ENCODE results near the gene C18orf63. TPM values are rescaled to one million over a fixed set of nuclear protein-coding genes. Genes with fewer than 3 reads are reported as not detected.

The C18orf63 gene
- total and polyA plus RNA-seq, 2 of the 4 experiments (the other 2 are of a cell fraction): not detected

- H2BK120ac ChIP-seq (ENCODE audit: low read depth, low read length): peak overlapping the region; percentile 42; the same call in 1 of the 2 replicates
- H3K23ac ChIP-seq (ENCODE audit: low read depth, low read length): no peak overlapping the region
- TF ChIP-seq RAD21 (IDR thresholded peaks at IDR 0.05; ENCODE audit: low read length) (no peak), BHLHE40 (IDR thresholded peaks at IDR 0.05; ENCODE audit: low read depth, low read length) (peak; percentile 66; the same call in 1 of the 2 replicates), CEBPB (IDR thresholded peaks at IDR 0.05; ENCODE audit: low read depth, low read length) (peak; percentile 87)
- H3K4me3 ChIP-seq (ENCODE audit: insufficient read depth, low read depth, low read length): no peak overlapping the region
- peak overlapping the region; percentile 54; the same call in 1 of the 2 replicates for H2BK20ac ChIP-seq (ENCODE audit: low read depth, low read length)
- peak overlapping the region; percentile 53 for H3K18ac ChIP-seq (ENCODE audit: low read depth, low read length)
- no peaks in the 10 kb centered on the region for H4K20me1 ChIP-seq (ENCODE audit: insufficient read depth, low read length)
- ChIA-PET CTCF (no interaction called here), POLR2A (ENCODE audit: unreplicated experiment) (no interaction called here)
- H2AK5ac ChIP-seq (ENCODE audit: low read depth, low read length): 0 out of 2 replicates have a peak overlapping the region, but pooled peaks have one; percentile 35
- H3K4me1 ChIP-seq (ENCODE audit: control insufficient read depth, insufficient read depth, low read length): peaks cover 5% of the 10 kb centered on the region
- peak; percentile 84 for DNase-seq
- H3K79me1 ChIP-seq (ENCODE audit: low read depth in 1 of 2, low read length in 2 of 2): no peaks in the 10 kb centered on the region
- peak overlapping the region; percentile 81 for H2BK5ac ChIP-seq (ENCODE audit: low read depth, low read length, poor library complexity, severe bottlenecking)
- dilution Hi-C loops (cut with HindIII; ENCODE audit: low sequenced_read_pairs, unreplicated experiment): no loop called here
- no peak overlapping the region for H2BK15ac ChIP-seq (ENCODE audit: low read depth, low read length)
- H3K27ac ChIP-seq (ENCODE audit: insufficient read depth, low read length): peak overlapping the region; percentile 78
- peak overlapping the region; percentile 59; the same call in 1 of the 2 replicates for H3K4ac ChIP-seq (ENCODE audit: low read depth, low read length)
- no TSS peak for BruUV-seq (replicated peaks)
- peak overlapping the region; percentile 2; the same call in 1 of the 2 replicates for H3K56ac ChIP-seq (ENCODE audit: extremely low read depth, insufficient read depth, low read length)
- ATAC-seq (ENCODE audit: low read depth): peak; percentile 97
- H3K9ac ChIP-seq (ENCODE audit: low read depth, low read length): no peak overlapping the region
- H4K8ac ChIP-seq (ENCODE audit: low read depth in 2 of 2, low read length in 2 of 2): peak overlapping the region in 1 of 2 experiments; percentile 49; a peak in 2 of 4 replicates
- 80% methylated on average over 6 of the region's 29 CpGs; no CpG with 5 or more reads in 1 of the 2 experiments for WGBS, 2 experiments (ENCODE audit: extremely low coverage in 2 of 2, insufficient read length in 1 of 2)
- no peaks in the 10 kb centered on the region for H3K36me3 ChIP-seq (ENCODE audit: control insufficient read depth, insufficient read depth, low read length)
- H3K4me2 ChIP-seq (ENCODE audit: low read depth, low read length): peak overlapping the region; percentile 23
- H4K91ac ChIP-seq (ENCODE audit: insufficient read depth, low read depth, low read length): peak overlapping the region; percentile 37; the same call in 1 of the 2 replicates
- intact Hi-C loops (cut with micrococcal nuclease): loop anchor here (5.0 kb wide), 1 partner anchor 64 kb away; no protein-coding TSS in a partner anchor
- peak overlapping the region; percentile 5 for H2AFZ ChIP-seq (replicated peaks; ENCODE audit: low read length, poor library complexity)
- H3K27me3 ChIP-seq (ENCODE audit: control insufficient read depth, insufficient read depth, low read length): no peaks in the 10 kb centered on the region; the same call in 1 of the 2 replicates
- no peaks in the 10 kb centered on the region; the same call in 1 of the 2 replicates for H3K9me3 ChIP-seq (ENCODE audit: control insufficient read depth, insufficient read depth, low read length)
- peak overlapping the region; percentile 44 for H4K5ac ChIP-seq (ENCODE audit: low read depth, low read length)
- in situ Hi-C loops (cut with MboI; ENCODE audit: low sequenced_read_pairs): no loop called here
- H3K14ac ChIP-seq (replicated peaks; ENCODE audit: low read depth, low read length): no peak overlapping the region
- no peaks in the 10 kb centered on the region; the same call in 1 of the 2 replicates for H3K9me1 ChIP-seq (ENCODE audit: insufficient read depth, low read length)
- H2AK9ac ChIP-seq (replicated peaks; ENCODE audit: low read depth, low read length, poor library complexity): no peak overlapping the region
Observed at GRCh38 chr18:74316257-74317170, 875 bp downstream of the C18orf63 start.

Data from IMR-90 (cell line).